Natural killer cell (primary cell): ENCODE data around the gene GNPDA1. TPM values are rescaled to one million over a fixed set of nuclear protein-coding genes. Genes with fewer than 3 reads are reported as not detected.
"Not testable (repeated sequence)": the region's sequence is repeated elsewhere in the genome, so short reads cannot be mapped to it uniquely, and the experiment has no call there.

Experiments
- ATAC-seq, 3 donors: fragments of 150-1000 bp in 2 of 3; fragments of 200-7000 bp in 1 of 3; cut with Tn5 transposase; 1 replicate in 1 of 3; 2 replicates in 2 of 3; pipeline ENCODE4 v1.10.0; 2021; ENCODE audit warnings: mild to moderate bottlenecking in 2 of 3, moderate library complexity in 2 of 3
- DNase-seq, 2 donors: peaks; one replicate each; pipeline versions ENCODE4 v3.0.0 to v3.0.0-alpha.2; 2013 to 2021; ENCODE audit warnings: mixed read lengths in 1 of 2
- H3K27ac ChIP-seq: one replicate; pipeline ENCODE4 v1.5.1; 2013; ENCODE audit warnings: mild to moderate bottlenecking, low read length
- H3K27me3 ChIP-seq: one replicate; pipeline ENCODE4 v1.6.1; 2013; ENCODE audit warnings: low read length; ENCODE audit not compliant: control insufficient read depth, insufficient read depth
- H3K36me3 ChIP-seq: one replicate; pipeline ENCODE4 v1.6.1; 2013; ENCODE audit warnings: low read length; ENCODE audit not compliant: control insufficient read depth, insufficient read depth
- H3K4me1 ChIP-seq: one replicate; pipeline ENCODE4 v1.6.1; 2013; ENCODE audit warnings: low read length; ENCODE audit not compliant: control insufficient read depth, insufficient read depth
- H3K4me3 ChIP-seq: one replicate; pipeline ENCODE4 v1.5.1; 2013; ENCODE audit warnings: low read length
- H3K9me3 ChIP-seq: one replicate; pipeline ENCODE4 v1.6.1; 2013; ENCODE audit warnings: low read length; ENCODE audit not compliant: control insufficient read depth, insufficient read depth
- H3K27ac Mint-ChIP-seq, 2 donors: one replicate each; pipeline ENCODE4 v1.8.0; 2022; ENCODE audit warnings: mild to moderate bottlenecking in 2 of 2, mixed read lengths in 2 of 2, moderate library complexity in 1 of 2
- H3K27me3 Mint-ChIP-seq, 2 donors: one replicate each; pipeline ENCODE4 v1.8.0; 2022; ENCODE audit warnings: low read depth in 2 of 2, mixed read lengths in 2 of 2
- H3K36me3 Mint-ChIP-seq: one replicate; pipeline ENCODE4 v1.8.0; 2022; ENCODE audit warnings: mixed read lengths
- H3K4me1 Mint-ChIP-seq, 2 donors: one replicate each; pipeline ENCODE4 v1.8.0; 2022; ENCODE audit warnings: mixed read lengths in 2 of 2
- H3K4me3 Mint-ChIP-seq: one replicate; pipeline ENCODE4 v1.8.0; 2022; ENCODE audit warnings: mild to moderate bottlenecking, moderate library complexity, mixed read lengths
- H3K9me3 Mint-ChIP-seq, 2 donors: one replicate each; pipeline ENCODE4 v1.8.0; 2022; ENCODE audit warnings: mixed read lengths in 2 of 2
- WGBS: methylation state at CpG from one replicate; pipeline ENCODE4 v1.1.7; 2013; ENCODE audit warnings: missing lambda C conversion rate; ENCODE audit not compliant: insufficient coverage; 5-methylcytosine and 5-hydroxymethylcytosine counted together
- intact Hi-C: fragments of 100-400 bp; cut with micrococcal nuclease; formaldehyde crosslinking; loops from one replicate; pipeline ENCODE4 v1.14.2; 2022
- total RNA-seq, 4 donors: library from RNA; stranded (reverse); fragments of 120-200 nt in 1 of 4; gene quantifications; one replicate each; pipeline versions ENCODE4 v1.2.3 to v1.2.4, GENCODE V29; 2013 to 2022
- TF ChIP-seq, protein P1 (sequence below): fragments of 200-600 bp; IDR thresholded peaks from one replicate; pipeline ENCODE4 v1.8.0; 2022; ENCODE audit warnings: antibody characterized with exemption

The GNPDA1 gene
- total RNA-seq, 3 donors from 2014 or later (not counting 1 experiment from before 2014, with no cell fraction given) = 10.7 to 12.0 (median 11.2) TPM

DNA sequence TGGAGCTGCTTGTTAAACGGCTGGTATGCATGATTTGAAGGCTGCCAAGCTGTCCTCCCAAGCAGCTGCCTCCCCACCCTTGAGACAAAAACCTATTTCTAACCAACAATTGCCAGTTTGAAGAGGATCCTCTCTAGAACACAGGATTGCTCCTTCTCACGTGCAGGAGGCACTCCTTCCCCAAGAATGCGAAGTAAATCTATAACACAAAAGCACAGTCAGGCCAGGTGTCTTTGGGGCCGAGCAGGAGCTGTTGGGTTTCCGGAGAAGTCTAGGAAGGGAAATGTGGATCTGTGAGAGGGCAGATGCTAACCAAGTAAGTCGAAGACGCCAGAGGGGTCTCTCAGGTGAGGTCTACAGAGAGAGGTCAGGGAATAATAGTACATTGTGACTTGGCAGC lies 35.4 kb upstream of the GNPDA1 start:
- no peak overlapping the region for H3K4me3 Mint-ChIP-seq
- H3K9me3 ChIP-seq = no peaks in the 10 kb centered on the region

DNA sequence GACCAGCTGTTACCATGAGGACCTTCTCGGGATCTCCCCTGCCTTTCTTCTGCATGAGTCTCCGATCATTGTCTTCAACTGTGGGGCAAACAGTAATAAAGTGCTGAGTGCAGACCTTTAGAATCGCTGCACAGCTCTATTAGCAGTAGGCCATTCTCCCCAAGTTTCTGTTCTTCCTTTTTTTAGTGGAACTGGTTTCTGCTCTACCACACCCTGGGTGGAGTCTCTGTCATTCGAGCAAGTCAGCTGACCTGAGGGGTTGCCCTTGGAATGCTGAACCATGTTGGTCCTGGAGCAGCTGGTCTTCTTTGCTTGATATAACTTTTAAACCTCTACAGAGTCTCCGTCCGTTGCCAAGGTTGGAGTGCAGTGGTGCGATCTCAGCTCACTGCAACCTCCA lies 33.4 kb upstream of the GNPDA1 start:
- Mint-ChIP-seq H3K9me3 (no peaks in the 10 kb centered on the region), H3K27ac (no peak overlapping the region), H3K4me3 (no peak overlapping the region), H3K4me1 (no peaks in the 10 kb centered on the region), H3K27me3 (peaks cover 5 to 14% of the 10 kb centered on the region in 2 donors), H3K36me3 (no peaks in the 10 kb centered on the region)
- Histone ChIP-seq H3K4me1 (no peaks in the 10 kb centered on the region), H3K9me3 (no peaks in the 10 kb centered on the region), H3K27me3 (no peaks in the 10 kb centered on the region), H3K4me3 (no peak overlapping the region), H3K36me3 (no peaks in the 10 kb centered on the region), H3K27ac (no peak overlapping the region)
- TF ChIP-seq, protein P1, sequence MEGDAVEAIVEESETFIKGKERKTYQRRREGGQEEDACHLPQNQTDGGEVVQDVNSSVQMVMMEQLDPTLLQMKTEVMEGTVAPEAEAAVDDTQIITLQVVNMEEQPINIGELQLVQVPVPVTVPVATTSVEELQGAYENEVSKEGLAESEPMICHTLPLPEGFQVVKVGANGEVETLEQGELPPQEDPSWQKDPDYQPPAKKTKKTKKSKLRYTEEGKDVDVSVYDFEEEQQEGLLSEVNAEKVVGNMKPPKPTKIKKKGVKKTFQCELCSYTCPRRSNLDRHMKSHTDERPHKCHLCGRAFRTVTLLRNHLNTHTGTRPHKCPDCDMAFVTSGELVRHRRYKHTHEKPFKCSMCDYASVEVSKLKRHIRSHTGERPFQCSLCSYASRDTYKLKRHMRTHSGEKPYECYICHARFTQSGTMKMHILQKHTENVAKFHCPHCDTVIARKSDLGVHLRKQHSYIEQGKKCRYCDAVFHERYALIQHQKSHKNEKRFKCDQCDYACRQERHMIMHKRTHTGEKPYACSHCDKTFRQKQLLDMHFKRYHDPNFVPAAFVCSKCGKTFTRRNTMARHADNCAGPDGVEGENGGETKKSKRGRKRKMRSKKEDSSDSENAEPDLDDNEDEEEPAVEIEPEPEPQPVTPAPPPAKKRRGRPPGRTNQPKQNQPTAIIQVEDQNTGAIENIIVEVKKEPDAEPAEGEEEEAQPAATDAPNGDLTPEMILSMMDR = no peak
- 82% methylated on average over 7 of the region's 7 CpGs for WGBS
- DNase-seq = no peak
- no peak for ATAC-seq
- intact Hi-C loops = no loop called here

More for the DNA sequence above, 35.4 kb upstream of the GNPDA1 start:
- H3K27ac ChIP-seq = no peak overlapping the region
- Mint-ChIP-seq H3K36me3 (no peaks in the 10 kb centered on the region), H3K9me3 (no peaks in the 10 kb centered on the region), H3K4me1 (no peaks in the 10 kb centered on the region), H3K27me3 (peaks cover 2 to 14% of the 10 kb centered on the region in 2 donors), H3K27ac (no peak overlapping the region)
- H3K27me3 ChIP-seq = no peaks in the 10 kb centered on the region
- TF ChIP-seq, protein P1 = no peak
- WGBS = 81% methylated on average over 7 of the region's 7 CpGs
- H3K4me1 ChIP-seq = no peaks in the 10 kb centered on the region
- ATAC-seq (no peak), DNase-seq (no peak)
- H3K36me3 ChIP-seq = no peaks in the 10 kb centered on the region
- intact Hi-C loops = no loop called here
- H3K4me3 ChIP-seq = no peak overlapping the region

DNA sequence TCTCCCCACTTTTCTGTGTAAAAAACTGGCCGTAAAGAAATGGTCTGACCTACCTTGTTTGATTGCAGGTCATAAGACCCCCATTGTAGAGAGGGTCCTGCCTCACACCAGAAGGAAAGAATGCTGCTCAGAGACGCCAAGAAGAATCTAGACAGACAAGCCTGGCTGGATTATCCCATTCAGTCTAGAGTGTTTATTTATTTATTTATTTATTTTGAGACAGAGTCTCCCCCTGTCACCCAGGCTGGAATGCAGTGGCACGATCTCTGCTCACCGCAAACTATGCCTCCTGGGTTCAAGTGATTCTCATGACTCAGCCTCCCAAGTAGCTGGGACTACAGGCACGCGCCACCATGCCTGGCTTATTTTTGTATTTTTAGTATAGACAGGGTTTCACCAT lies 28.1 kb upstream of the GNPDA1 start:
- H3K36me3 Mint-ChIP-seq, H3K27ac Mint-ChIP-seq, H3K4me3 ChIP-seq, H3K27me3 ChIP-seq, DNase-seq, H3K36me3 ChIP-seq, H3K4me1 Mint-ChIP-seq, H3K4me1 ChIP-seq, H3K9me3 ChIP-seq, H3K27ac ChIP-seq, ATAC-seq, H3K9me3 Mint-ChIP-seq, intact Hi-C loops, H3K4me3 Mint-ChIP-seq: not testable (repeated sequence)
- peaks cover 7 to 12% of the 10 kb centered on the region in 2 donors for H3K27me3 Mint-ChIP-seq
- WGBS = 97% methylated on average over 6 of the region's 6 CpGs

DNA sequence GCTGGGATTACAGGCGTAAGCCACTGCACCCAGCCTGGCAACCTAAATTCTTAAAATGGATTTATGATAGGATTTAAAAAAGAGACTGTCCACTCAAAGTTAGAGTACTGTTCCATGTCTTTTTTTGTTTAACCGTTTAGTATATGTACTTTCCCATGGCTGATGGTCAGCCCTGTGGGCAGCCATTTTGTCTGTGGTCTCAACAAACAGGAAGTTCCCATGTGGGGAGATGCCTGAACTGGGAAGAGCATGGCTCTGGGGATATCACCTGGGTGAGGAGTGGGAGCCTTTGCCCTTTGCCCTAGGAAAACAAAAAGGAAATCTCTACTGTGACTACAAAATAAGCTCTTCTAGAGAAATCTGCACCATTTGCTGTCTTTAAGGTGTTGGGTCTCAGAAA lies 27.5 kb upstream of the GNPDA1 start:
- WGBS = 100% methylated on average over 2 of the region's 2 CpGs
- H3K4me3 ChIP-seq = no peak overlapping the region
- no peak for DNase-seq
- no peaks in the 10 kb centered on the region for H3K4me1 Mint-ChIP-seq
- intact Hi-C loops = no loop called here
- H3K36me3 Mint-ChIP-seq = no peaks in the 10 kb centered on the region
- no peak overlapping the region for H3K27ac ChIP-seq
- H3K9me3 Mint-ChIP-seq = no peaks in the 10 kb centered on the region
- TF ChIP-seq, protein P1 = no peak
- no peaks in the 10 kb centered on the region for H3K27me3 ChIP-seq
- no peaks in the 10 kb centered on the region for H3K9me3 ChIP-seq
- no peak for ATAC-seq
- no peaks in the 10 kb centered on the region for H3K4me1 ChIP-seq
- no peaks in the 10 kb centered on the region for H3K36me3 ChIP-seq
- no peak overlapping the region for H3K27ac Mint-ChIP-seq
- H3K4me3 Mint-ChIP-seq = no peak overlapping the region
- H3K27me3 Mint-ChIP-seq = peaks cover 7 to 13% of the 10 kb centered on the region in 2 donors
